ENCODE measurements around the gene KCNJ8. TPM values are rescaled to one million over a fixed set of nuclear protein-coding genes. Genes with fewer than 3 reads are reported as not detected.

KCNJ8 gene
- total and polyA plus RNA-seq, 2 of the 8 experiments (the other 6 are each of a cell fraction or from before 2014, with no cell fraction given), result 0.48 to 1.4 TPM

DNA sequence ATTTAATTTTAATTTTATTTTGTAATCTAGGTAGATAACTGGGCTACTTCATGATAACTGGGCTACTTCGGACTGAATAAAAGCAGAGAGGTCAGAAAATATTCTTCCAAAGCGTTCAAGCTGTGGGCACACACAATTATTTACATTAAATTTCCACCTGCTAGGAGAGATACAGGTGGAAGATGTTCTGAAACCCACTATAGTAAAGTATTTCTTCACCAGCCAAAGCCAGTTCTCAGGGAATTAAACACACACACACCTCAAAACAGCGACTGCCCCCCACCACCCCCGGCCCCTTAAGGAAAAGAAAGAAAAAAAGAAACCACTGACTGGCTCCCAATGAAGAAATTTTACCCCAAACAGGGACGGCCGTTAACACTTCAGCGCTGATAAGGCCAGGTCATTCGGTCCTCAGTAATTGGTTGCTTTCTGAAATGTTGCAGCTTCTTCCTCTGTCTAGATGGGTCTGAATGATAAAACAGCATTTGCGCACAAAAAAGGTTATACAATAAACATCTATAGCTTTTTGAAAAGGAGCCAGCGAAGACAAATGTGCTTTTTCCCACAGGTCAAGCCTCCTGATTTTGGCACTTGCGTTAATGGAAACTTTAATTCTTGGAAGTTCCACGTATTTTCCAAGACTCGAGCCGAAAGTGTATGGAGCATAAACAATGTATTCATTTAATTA, 771 bp upstream of the KCNJ8 start:
- peak overlapping the region; percentile 33 to 97 (median 44) for H3K4me3 ChIP-seq (ENCODE audit: extremely low read depth in 1 of 4, insufficient read depth in 2 of 4, low read depth in 3 of 4, low read length in 4 of 4)
- no peak overlapping the region for H3K27ac ChIP-seq (ENCODE audit: low read depth, low read length)
- H2AFZ ChIP-seq (ENCODE audit: low read length), result 0 out of 2 replicates have a peak overlapping the region, but pooled peaks have one; percentile 46
- H3K4me1 ChIP-seq (replicated peaks in 1 of 4; ENCODE audit: control insufficient read depth in 3 of 4, insufficient read depth in 4 of 4, low read length in 3 of 4), result peaks cover 0 to 6% (median 0%) of the 10 kb centered on the region in 4 experiments; a peak in 1 of 7 replicates
- H4K8ac ChIP-seq (ENCODE audit: extremely low read depth, insufficient read depth, low read length), result no peak overlapping the region
- ChIA-PET POLR2A (ENCODE audit: partially characterized antibody) (no interaction called here), CTCF (ENCODE audit: partially characterized antibody) (interaction anchor here (0.6 to 1.3 kb wide), 2 partner anchors 215 to 829 kb away, joined by 3 to 5 read pairs; no protein-coding TSS in a partner anchor)
- H3K36me3 ChIP-seq (ENCODE audit: control insufficient read depth in 2 of 4, insufficient read depth in 4 of 4, low read length in 3 of 4), result no peaks in the 10 kb centered on the region
- H4K5ac ChIP-seq (ENCODE audit: insufficient read length, low read depth, low read length), result no peak overlapping the region
- no peak overlapping the region for H3K23ac ChIP-seq (ENCODE audit: insufficient read length)
- no peak overlapping the region for H3K9ac ChIP-seq (replicated peaks in 1 of 4; ENCODE audit: extremely low read depth in 1 of 4, low read depth in 3 of 4, low read length in 3 of 4)
- no peaks in the 10 kb centered on the region for H4K20me1 ChIP-seq (replicated peaks in 1 of 2; ENCODE audit: control insufficient read depth in 1 of 2, insufficient read depth in 2 of 2, low read length in 2 of 2)
- no peaks in the 10 kb centered on the region for H3K9me3 ChIP-seq (ENCODE audit: insufficient read depth in 2 of 2, low read depth in 1 of 2, low read length in 1 of 2)
- H4K91ac ChIP-seq (replicated peaks; ENCODE audit: insufficient read length, low read length), result no peak overlapping the region
- H3K4ac ChIP-seq (replicated peaks; ENCODE audit: insufficient read length, low read depth, low read length), result no peak overlapping the region
- H2BK20ac ChIP-seq (ENCODE audit: low read length), result no peak overlapping the region
- no peaks in the 10 kb centered on the region for H3K23me2 ChIP-seq (ENCODE audit: low read depth, low read length)
- TF ChIP-seq, protein P1, sequence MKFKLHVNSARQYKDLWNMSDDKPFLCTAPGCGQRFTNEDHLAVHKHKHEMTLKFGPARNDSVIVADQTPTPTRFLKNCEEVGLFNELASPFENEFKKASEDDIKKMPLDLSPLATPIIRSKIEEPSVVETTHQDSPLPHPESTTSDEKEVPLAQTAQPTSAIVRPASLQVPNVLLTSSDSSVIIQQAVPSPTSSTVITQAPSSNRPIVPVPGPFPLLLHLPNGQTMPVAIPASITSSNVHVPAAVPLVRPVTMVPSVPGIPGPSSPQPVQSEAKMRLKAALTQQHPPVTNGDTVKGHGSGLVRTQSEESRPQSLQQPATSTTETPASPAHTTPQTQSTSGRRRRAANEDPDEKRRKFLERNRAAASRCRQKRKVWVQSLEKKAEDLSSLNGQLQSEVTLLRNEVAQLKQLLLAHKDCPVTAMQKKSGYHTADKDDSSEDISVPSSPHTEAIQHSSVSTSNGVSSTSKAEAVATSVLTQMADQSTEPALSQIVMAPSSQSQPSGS (IDR thresholded peaks at IDR 0.05; ENCODE audit: low read length), result no peak
- TF ChIP-seq EP300 (IDR thresholded peaks at IDR 0.05; ENCODE audit: borderline replicate concordance in 1 of 2, low read depth in 2 of 2, low read length in 2 of 2), result no peak
- no peak for TF ChIP-seq RFX5 (IDR thresholded peaks at IDR 0.05; ENCODE audit: borderline replicate concordance, low read depth, low read length)
- TF ChIP-seq GTF2F1 (IDR thresholded peaks at IDR 0.05; ENCODE audit: borderline replicate concordance, low read depth, low read length), result no peak
- TF ChIP-seq CEBPB (IDR thresholded peaks at IDR 0.05; ENCODE audit: low read depth, low read length), result no peak
- H2AK5ac ChIP-seq (ENCODE audit: low read depth, low read length), result no peak overlapping the region
- 56% methylated on average over 14 of the region's 14 CpGs; no CpG with 5 or more reads in 1 of the 2 experiments for WGBS, 2 experiments (ENCODE audit: extremely low coverage in 1 of 2, insufficient coverage in 1 of 2, insufficient read length in 1 of 2, insufficient replicate concordance in 2 of 2, low coverage in 1 of 2, low lambda C conversion rate in 2 of 2, missing lambda C conversion rate in 1 of 2)
- H3K79me1 ChIP-seq (ENCODE audit: low read depth, low read length), result no peaks in the 10 kb centered on the region
- H3K18ac ChIP-seq (ENCODE audit: extremely low read depth, low read length), result no peak overlapping the region
- H3K79me2 ChIP-seq (ENCODE audit: control insufficient read depth in 1 of 2, insufficient read depth in 2 of 2, low read length in 2 of 2), result no peaks in the 10 kb centered on the region
- no peak overlapping the region for H2BK15ac ChIP-seq (ENCODE audit: low read length)
- FAIRE-seq (no peak), DNase-seq (ENCODE audit: low read depth in 1 of 2, low spot score in 2 of 2) (no peak)
- H3K27me3 ChIP-seq (replicated peaks in 1 of 4; ENCODE audit: control insufficient read depth in 3 of 4, extremely low read depth in 1 of 4, insufficient read depth in 3 of 4, low read length in 3 of 4), result peaks cover 0 to 9% (median 2%) of the 10 kb centered on the region in 4 experiments; a peak in 3 of 7 replicates
- peak overlapping the region; percentile 53 to 66 for H3K4me2 ChIP-seq (ENCODE audit: insufficient read depth in 1 of 2, low read depth in 2 of 2, low read length in 2 of 2)
- no peak overlapping the region for H2BK120ac ChIP-seq (replicated peaks; ENCODE audit: low read depth, low read length)
- no peak overlapping the region for H3K14ac ChIP-seq (ENCODE audit: insufficient read length)
- H2BK5ac ChIP-seq (ENCODE audit: low read depth, low read length), result no peak overlapping the region
- H2BK12ac ChIP-seq (ENCODE audit: low read depth, low read length), result no peak overlapping the region
- H3K56ac ChIP-seq (replicated peaks; ENCODE audit: insufficient read length, low read depth, low read length), result no peak overlapping the region
